ENCODE data around the gene PDE4A.

GRCh38 chr19:10516064-10516385 is 95.7 kb downstream of the PDE4A start:
- no peak for TF ChIP-seq FOXK2 (IDR thresholded peaks at IDR 0.05)
- no peak for TF ChIP-seq L3MBTL2 (conservative IDR thresholded peaks at IDR 0.05)
- TF ChIP-seq BHLHE40 (IDR thresholded peaks at IDR 0.05; ENCODE audit: borderline replicate concordance), result no peak

Data from HEK293T (cell line).